HG02852 (cell line): ENCODE data around the gene TSPYL1.
"Not testable (repeated sequence)": the region's sequence is repeated elsewhere in the genome, so short reads cannot be mapped to it uniquely, and the experiment has no call there.

Experiments
- ATAC-seq: cut with Tn5 transposase; IDR thresholded peaks from one replicate; pipeline ENCODE4 v1.9.1; 2021; ENCODE audit warnings: mild to moderate bottlenecking, moderate library complexity; ENCODE audit not compliant: unreplicated experiment

The TSPYL1 gene

DNA sequence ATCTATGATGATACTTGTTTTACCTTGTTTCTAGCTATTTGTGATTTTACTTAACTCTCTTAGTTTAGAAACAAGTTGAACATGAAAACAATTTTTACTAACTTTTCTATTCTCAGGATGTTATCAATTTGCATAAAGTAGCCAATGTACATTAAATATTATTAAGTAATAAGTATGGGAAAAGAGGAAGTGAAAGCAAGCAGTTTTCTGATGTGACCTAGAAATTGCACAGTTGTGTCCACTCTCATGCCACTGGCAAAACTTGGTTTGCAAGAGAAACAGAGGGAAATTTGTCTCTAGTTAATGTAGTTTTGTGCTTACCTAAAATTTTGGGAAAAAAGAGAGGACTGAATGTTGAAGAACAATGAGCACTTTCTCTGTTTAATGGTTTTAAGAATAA lies 19.2 kb upstream of the TSPYL1 start:
- ATAC-seq = no peak

DNA sequence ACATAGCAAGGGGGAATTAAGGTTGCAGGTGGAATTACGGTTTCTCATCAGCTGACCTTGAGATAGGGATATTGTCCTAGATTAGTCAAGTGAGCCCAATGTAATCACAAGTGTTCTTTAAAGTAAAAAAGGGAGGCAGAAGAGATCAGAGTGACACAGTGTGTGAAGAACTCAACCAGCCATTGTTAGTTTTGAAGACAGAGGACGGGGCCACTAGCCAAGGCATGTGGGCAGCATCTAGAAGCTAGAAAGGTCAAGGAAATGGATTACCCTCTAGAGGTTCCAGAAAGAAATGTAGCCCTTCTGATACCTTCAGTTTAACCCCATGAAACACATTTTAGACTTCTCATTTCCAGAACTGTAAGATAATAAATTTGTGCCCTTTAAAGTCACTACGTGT lies 18.5 kb upstream of the TSPYL1 start:
- ATAC-seq = no peak

DNA sequence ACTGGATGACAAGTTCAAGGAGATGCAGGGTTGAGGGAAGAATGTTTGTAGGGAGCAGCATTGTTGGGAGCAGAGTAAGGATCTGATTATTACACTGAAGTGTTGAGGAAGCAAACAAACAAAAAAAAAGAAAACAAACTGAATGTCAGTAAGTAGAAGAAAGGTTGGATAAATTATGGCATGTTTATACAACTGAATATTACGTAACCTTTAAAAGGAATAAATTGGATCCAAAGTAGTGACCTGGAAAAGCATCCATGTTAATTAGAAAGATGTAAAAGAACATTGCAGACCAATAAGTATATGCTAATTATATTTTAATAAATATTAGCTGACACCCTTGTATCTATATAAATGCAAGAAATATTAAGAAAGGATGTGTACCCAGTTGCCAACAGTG lies 12.8 kb upstream of the TSPYL1 start:
- no peak for ATAC-seq

DNA sequence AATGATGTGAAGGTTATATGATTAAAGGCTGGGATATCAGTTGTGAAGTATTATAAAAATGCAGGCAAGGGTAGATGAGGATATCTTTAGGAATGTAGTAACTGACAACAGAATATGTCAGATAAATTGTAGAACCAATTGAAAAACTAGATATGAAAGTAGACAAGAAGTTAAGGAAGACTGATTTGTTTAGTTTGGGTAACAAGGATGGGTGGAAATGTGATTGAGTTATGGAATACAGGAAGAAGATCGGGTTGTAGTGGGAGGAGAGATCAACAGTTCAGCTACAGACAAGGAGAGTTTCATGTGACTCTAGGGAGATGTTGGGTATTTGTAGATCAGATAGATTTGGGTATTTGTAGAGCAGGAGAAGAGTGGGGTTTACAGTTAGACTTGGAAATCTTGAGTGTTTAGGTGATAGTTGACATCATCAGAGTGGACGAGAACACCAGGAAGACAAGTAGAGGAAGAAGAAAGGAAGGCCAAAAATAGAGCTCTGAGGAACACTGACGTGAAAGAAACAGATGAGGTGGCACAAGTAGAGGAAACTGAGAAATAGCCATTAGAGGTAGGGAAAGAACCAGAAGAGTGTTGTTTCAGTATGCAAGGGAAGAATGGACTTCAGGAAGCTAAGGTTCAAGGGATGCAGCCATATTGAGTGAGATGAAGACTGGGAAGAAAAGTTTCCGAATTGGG lies 12.1 kb upstream of the TSPYL1 start:
- no peak for ATAC-seq

DNA sequence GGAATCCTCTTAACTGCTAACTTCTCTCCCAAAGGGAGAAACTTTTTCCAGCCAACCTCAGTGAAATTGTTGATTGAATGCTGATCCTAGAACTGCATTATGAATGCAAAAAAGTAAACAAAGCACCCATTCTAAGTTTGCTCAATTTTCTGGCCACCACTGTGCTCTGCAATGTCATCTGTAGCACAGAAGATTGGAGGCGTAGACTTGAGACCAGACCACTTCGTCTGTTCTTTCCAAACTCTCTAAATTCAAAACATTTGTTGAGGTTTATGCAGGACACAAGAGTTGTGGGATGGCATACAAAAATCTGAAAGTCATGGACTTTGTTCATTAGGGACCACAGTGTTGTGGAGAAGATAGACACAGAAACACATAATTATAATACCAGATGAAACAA lies 11.1 kb upstream of the TSPYL1 start:
- ATAC-seq = no peak

DNA sequence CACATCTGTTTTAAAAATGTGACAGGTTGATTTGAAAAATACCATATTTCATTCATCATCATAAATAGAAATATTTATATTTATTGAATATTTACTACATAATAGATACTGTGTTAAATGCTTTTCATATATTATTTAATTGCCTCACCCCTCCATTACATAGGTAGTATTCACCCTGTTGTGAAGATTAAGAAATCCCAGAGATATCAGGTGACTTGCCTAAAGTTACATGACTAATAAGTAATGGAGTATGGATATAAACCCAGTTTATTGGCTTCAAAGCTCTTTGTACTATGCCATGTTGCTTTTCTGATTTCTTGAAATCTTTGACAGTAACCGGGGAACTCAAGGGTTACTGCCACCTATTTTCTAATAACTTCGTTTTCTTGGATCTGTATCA lies 10.1 kb upstream of the TSPYL1 start:
- no peak for ATAC-seq

DNA sequence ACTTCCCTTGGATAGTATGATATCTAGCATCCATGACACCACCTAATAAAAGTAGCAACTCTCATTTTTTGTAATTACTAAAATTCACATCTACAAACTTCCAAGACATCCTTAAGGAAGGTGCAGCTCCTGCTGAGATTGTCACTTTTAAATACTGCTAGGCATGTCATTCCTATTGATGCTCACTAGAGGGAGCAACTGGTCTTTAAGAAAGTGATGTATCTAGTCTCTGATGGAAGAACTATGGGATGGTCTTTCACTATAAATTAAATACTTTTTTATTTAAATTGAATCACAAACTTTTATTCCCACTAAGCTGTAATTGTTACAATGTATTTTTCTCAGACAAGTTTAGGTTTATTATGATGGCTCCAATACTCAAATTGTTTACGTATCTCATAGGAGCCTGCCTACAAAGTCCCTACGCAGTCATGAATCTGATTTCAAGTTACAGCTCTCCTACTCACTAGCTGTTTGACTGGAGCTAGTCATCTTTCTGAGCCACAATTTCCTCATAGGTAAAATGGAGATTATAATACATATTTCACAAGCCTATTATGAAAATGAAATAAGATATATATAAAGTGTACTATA lies 8.1 kb upstream of the TSPYL1 start:
- ATAC-seq = peak; percentile 62

DNA sequence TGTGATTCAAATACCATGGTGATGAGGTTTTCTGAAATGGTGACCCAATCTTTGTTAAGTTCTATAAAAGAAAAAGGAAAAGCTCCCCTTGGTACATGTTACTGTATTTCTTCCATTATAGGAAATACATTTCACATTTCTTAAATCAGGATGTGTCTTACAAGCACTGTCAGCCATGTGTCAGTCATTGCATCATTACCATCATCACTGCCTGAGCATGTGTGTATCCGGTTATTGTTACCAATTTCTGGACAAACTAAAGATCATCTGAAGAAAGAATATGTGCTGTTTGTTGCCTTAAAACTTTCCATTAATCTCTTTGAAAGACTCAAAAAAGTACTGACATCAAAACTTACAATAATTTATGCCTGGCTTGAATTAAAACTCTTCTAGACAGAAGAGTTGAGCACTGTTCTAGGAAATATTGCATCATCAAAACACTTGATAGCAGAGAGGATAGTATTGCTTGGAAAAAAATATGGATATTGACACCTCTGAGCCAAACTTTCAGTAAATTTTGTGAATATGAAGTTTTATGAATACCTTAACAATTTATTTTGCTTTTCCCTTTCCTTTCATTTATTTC lies 7.1 kb upstream of the TSPYL1 start:
- ATAC-seq = no peak

DNA sequence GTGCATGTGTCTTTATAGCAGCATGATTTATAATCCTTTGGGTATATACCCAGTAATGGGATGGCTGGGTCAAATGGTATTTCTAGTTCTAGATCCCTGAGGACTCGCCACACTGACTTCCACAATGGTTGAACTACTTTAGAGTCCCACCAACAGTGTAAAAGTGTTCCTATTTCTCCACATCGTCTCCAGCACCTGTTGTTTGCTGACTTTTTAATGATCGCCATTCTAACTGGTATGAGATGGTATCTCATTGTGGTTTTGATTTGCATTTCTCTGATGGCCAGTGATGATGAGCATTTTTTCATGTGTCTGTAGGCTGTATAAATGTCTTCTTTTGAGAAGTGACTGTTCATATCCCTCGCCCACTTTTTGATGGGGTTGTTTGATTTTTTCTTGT lies 5.3 kb upstream of the TSPYL1 start:
- not testable (repeated sequence) for ATAC-seq

DNA sequence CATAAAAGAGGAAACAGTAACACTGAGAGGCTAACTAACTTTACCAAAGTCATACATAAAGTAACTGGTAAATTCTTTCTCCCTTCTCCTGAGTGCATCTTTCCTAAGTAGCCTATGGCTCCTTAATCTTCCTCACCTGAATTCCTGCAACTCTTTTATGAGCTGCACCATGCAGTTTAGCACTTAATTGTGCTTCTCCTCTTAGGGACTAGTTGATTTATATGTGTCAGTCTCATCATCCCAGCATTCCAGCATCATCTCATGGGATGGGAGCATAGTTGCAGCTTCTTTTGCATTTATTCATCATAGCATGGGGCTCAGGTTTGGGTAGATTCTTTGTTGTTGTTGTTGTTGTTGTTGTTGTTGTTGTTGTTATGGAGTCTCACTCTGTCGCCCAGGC lies 3.5 kb upstream of the TSPYL1 start:
- ATAC-seq = no peak

DNA sequence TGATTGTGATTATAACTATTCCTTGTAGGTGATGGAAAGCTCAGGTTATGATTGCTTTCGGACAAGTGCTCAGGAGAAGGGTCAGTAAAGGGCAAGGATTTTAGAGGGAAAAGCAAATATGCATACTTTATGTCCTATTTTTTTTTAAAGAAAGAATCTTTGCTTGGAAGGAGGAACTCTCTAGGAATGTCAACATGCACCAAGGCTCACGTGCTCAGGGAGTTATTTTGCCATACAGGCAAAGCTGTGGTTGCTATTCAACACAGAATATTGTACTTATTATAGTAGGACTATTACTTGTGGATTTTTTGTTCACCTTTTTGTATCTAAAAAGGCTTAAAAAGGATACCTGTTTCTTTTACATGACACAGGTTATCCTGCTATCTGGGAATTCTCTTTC lies 3.0 kb upstream of the TSPYL1 start:
- no peak for ATAC-seq

DNA sequence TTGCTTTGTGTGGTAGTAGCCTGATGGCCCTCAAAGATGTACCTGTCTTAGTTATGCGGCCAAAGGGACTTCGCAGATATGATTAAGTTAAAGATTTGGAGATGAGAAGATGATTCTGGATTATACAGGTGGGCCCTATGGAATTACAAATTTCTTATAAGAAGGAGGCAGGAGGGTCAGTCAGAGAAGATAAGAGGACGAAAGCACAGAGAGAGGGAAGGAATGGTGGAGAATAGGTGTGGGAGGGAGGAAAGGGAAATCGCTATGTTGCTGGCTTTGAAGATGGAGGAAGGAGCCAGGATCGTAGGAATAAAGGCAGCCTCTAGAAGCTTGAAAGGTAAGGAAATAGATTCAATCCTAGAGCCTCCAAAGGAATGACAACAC lies 1.2 kb upstream of the TSPYL1 start:
- ATAC-seq = no peak

DNA sequence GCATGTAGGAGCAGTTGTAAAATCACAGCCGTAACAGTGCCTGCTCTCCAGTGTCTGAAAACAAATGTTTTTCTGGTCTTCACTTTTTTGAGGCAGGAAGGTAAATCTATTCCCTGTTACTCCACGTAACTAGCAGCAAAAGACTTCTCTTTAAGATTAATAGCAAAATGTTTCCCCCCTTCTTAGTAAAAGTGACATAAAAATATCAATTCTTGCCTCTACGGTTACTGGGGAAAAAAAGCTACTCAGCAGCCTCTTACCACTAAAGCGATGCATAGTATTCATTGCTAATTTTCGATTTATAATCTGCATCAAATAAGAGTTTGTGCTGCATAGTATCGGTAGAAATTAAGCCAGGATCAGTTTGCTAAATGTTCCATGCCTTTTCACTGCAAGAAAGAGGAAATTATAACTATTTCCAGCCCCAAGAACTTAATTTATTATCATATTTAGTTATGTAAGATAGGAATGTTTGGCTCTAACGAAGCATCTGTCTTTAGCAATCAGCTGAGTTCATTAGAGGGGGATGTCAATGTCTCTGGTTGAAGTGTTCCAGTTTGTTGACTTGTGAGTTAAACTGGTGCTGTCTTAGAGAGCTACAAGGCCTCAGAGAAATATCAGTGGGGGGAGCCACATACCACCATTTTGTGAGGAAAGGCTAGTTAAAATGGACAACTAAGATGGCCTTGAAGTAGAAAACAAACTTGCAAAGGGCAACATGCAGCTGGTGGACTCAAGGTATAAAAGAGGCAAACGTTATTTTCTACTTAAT lies 617 bp upstream of the TSPYL1 start:
- no peak for ATAC-seq

DNA sequence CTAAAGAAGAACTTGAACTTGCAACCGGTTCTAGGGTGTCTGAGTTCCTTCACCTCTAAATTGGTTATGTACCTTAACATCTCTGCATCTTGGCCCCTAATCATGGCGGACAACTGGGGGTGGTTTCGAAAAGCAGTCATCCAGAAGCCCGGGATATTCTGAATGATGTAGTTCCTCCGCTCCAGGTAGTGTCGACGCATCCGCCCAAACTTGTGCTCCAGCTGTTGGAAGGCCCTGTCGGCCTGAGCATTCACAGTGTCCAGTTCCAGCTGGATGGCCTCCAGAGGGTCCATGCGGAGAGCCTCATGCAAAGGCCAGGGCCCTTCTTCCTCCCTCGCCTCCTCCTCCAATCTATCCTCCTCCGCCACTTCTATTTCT lies 887 bp downstream of the TSPYL1 start:
- ATAC-seq = no peak

DNA sequence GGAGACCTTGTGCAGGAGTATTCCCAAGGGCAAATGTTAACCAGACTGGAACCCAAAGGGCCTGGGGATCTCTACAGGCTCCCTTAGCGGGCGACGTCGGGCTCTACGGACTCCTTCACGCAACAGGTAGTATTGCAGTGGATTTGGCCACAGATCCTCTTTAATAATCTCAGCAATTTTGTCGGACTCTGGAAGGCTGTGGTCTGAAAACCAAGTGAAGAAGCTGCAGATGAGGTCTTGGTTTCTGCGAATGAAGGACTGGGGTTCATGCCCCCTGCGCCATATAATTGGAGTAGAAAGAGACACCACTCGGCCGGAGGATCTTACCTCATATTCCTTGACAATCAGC lies 1.3 kb downstream of the TSPYL1 start:
- ATAC-seq = no peak

DNA sequence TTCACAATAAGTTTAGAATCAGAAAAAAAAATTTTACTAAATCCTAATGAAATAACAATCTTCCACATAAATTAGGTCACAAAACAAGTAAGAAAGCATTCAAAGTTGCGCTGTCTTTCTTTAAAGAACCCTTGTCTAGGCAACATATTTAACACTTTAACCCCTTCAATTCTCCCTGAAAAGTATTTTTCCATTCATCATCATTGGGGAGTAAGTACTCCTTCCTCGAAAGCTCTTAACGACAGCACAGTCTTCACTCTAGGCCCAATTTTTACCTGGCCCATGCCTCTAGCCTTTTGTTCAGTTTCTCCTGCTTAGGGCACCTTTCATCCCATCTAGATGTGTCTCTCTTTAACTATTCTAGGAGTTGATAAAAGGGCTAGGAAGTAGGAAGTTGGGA lies 2.6 kb downstream of the TSPYL1 start:
- no peak for ATAC-seq

DNA sequence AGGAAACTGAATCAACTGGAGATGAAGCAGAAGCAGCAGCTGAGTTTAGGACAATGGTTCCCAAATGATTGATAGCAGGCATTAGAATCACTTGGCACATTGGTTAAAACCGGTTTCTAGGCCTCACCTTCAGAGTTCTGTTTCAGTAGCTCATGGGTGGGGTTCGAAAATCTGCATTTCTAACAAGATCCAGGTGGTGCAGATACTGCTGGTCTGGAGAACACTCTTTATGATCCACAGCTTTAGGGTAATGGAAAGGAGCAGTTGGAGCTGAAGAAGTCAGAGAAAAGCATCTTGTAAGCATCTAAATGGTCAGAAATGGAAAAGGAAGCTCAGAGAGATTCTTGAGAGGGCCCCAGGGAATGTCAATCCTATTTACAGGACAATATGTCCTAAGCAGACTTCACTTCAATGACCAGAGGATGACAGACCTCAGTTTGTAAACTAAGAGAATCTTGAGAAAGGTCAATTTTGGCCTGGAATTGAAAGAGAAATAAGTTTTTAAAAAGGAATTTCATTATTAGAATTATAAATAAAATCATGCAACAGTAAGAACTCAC lies 8.5 kb downstream of the TSPYL1 start:
- ATAC-seq = no peak

DNA sequence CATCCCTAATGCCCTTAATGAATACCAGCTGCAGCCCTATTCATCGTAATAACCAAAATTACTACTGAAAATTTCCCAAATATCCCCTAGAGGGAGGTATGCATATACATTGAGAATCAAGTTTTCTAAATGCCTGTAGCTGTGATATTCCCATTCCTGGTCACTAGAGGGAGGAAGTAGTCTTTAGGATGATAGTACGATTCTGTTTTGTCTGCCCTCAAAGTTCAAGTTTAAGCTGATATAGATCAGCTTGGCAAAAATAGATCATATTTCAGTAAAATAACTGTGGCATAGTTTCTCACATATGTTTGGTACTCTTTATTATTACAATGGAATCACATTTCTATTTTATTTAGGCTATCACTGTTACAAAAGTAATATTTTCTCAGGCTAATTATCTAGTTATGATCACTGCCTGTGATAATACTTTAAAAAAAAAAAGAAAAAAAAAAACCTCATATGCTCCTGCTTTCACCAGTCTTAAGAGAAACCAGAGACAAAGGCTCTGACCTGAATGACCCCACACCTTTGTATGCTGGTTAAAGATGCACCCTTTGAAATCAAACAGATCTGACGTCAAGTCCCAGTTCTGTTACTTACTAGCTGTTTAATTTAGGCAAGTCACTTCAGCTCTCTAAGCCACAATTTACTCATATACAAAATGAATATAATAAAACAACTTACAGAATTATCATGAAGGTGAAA lies 11.0 kb downstream of the TSPYL1 start:
- ATAC-seq = peak; percentile 91

DNA sequence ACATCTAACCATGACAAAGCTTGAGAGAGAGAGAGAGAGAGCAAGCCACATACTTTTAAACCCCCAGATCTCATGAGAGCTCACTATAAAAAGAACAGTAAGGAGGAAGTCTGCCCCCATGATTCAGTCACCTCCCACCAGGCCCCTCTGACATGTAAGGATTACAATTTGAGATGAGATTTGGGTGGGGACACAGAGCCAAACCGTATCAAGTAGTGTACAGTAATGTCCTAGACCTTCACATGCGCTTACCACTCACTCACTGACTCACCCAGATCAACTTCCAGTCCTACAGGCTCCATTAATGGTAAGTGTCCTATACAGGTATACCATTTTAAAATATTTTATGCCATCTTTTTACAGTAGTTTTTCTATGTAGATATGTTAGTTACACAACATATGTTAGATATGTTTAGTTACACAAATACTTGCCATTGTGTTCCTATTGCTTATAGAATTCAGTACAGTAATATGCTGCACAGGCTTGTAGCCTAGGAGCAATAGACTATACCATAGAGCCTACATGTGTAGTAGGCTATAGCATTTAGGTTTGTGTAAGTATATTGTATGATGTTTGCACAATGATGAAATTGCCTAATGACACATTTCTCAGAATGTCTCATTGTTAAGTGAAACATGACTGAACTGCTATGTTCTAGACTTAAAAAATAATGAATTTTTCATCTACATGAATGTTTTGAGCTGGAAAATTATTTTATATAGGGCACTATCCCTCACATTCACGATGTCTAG lies 11.7 kb downstream of the TSPYL1 start:
- ATAC-seq = peak; percentile 18

DNA sequence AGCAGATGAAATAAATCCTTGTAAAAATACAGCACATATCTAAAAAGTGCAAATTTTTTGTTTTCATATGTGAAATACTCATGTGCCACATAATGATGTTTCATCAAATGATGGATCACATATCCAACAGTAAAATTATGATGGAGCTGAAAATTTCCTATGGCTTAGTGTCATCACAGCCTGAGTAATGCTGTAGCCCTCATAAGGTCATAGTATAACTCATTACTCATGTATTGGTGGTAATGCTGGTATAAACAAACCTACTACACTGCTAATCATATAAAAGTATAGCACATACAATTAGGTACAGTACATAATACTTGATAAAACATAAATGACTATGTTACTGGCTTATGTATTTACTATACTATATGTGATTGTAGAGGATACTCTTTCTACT lies 12.9 kb downstream of the TSPYL1 start:
- ATAC-seq = no peak
